ENCODE data around the gene TSPAN3.

The TSPAN3 gene

DNA sequence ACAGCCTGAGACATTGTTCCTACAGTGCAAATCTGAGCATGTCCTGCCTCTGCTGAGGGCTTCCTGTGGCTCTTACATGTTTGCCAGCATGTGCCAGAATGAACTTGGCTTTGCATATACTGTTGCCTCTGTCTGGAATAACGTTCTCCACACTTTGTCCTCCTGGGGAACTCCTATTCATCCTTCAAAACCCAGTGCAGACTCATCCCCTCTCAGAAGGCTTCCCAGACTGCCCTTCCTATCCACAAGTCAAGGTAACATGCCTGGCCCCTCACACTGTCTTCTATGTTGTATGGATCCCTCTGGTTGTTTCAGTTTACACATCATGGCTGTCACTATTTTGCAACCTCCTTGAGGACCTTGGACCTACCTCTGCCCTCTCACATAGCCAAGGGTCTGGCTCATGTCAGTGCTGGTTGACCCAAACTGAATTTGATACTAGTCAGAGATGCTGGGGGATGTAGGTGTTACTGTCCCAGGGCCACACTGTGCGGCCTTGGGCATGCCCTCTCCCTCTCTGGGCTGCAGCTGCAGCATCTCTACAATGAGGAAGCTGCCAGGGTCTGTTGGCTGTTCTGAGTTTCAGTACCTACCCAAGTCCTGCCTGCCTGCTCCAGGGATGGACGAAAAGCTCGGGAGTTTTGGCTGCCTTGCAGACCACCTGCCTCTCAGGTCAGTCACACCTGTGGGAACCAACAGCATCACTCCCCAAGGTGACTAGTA is 29.0 kb upstream of the TSPAN3 start:
- H3K27me3 ChIP-seq (ENCODE audit: control insufficient read depth, insufficient read depth, low read length): no peaks in the 10 kb centered on the region
- no peaks in the 10 kb centered on the region for H3K36me3 ChIP-seq (ENCODE audit: control insufficient read depth, insufficient read depth, low read length)
- H3K9me3 ChIP-seq (ENCODE audit: control insufficient read depth, insufficient read depth, low read depth, low read length): no peaks in the 10 kb centered on the region
- H3K4me3 ChIP-seq (ENCODE audit: low read depth, low read length): no peak overlapping the region
- H3K9ac ChIP-seq (ENCODE audit: low read length): no peak overlapping the region
- no peak overlapping the region for H3K27ac ChIP-seq (ENCODE audit: low read depth, low read length)
- no peaks in the 10 kb centered on the region for H3K4me1 ChIP-seq (ENCODE audit: control insufficient read depth, insufficient read depth, low read length)

DNA sequence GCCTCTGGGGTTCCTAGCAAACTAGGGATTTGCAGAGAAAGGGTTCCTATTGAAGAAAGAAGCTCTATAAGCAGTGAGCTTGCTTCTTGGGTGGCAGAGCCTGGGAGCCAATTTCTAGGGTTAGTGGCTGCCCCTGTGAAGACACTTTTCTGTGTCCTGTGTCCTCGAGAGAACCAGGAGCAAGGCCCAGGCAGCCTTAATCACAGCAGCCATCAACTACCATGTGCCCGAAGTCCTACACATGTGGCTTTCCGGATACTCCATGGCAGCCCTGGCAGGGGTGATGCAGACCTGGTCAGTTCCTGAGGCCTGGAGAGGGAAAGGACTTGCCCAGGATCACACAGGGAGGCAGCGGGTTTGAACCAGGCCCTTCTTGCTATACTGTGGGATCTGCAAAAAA is 27.7 kb upstream of the TSPAN3 start:
- Histone ChIP-seq H3K27me3 (ENCODE audit: control insufficient read depth, insufficient read depth, low read length) (no peaks in the 10 kb centered on the region), H3K4me1 (ENCODE audit: control insufficient read depth, insufficient read depth, low read length) (no peaks in the 10 kb centered on the region), H3K36me3 (ENCODE audit: control insufficient read depth, insufficient read depth, low read length) (no peaks in the 10 kb centered on the region), H3K4me3 (ENCODE audit: low read depth, low read length) (no peak overlapping the region), H3K27ac (ENCODE audit: low read depth, low read length) (no peak overlapping the region), H3K9ac (ENCODE audit: low read length) (no peak overlapping the region), H3K9me3 (ENCODE audit: control insufficient read depth, insufficient read depth, low read depth, low read length) (no peaks in the 10 kb centered on the region)

DNA sequence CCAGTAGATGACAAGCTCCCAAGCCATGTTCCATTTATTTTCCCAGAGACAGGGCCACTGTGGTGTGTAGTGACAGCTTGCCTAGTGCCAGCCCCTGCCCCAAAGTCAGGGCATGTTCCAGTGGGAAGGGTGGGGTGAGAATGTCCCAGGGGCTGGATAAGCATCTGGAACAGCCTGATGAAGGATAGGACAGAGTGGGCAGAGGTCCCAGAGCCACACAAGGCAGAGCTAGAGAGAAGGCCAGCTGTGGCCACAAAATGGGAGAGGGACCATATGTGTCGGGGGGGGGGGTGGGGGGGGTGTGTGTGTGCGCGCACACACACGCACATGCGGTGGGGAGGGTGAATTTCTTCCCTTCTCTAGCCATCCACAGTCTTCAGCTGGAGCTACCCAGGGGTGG is 27.0 kb upstream of the TSPAN3 start:
- Histone ChIP-seq H3K4me3 (ENCODE audit: low read depth, low read length) (no peak overlapping the region), H3K9ac (ENCODE audit: low read length) (no peak overlapping the region), H3K27ac (ENCODE audit: low read depth, low read length) (no peak overlapping the region), H3K9me3 (ENCODE audit: control insufficient read depth, insufficient read depth, low read depth, low read length) (no peaks in the 10 kb centered on the region), H3K4me1 (ENCODE audit: control insufficient read depth, insufficient read depth, low read length) (no peaks in the 10 kb centered on the region), H3K27me3 (ENCODE audit: control insufficient read depth, insufficient read depth, low read length) (no peaks in the 10 kb centered on the region), H3K36me3 (ENCODE audit: control insufficient read depth, insufficient read depth, low read length) (no peaks in the 10 kb centered on the region)

DNA sequence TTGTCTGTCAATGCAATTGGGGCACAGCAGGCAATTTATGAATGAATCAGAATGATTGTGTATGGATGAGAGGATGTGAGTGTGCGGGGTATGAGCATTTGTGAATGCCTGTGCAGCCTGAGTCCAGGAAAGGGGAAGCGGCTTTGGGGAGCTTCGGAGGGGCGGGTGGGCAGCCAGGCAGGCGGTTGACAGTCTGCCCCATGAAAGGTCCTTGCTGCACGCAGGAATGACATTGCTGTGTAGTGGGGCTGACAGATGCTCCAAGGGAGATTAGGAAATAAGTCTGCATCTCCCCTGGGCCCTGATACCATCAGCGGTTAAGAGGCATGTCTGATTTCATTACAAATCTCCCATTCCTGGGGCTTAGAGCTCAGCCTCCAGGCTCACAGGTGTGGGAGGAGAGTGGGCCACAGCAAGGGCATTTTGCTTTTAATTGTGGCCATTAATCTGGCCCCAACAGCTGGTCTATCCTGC is 26.4 kb upstream of the TSPAN3 start:
- Histone ChIP-seq H3K9me3 (ENCODE audit: control insufficient read depth, insufficient read depth, low read depth, low read length) (no peaks in the 10 kb centered on the region), H3K9ac (ENCODE audit: low read length) (no peak overlapping the region), H3K27me3 (ENCODE audit: control insufficient read depth, insufficient read depth, low read length) (no peaks in the 10 kb centered on the region), H3K36me3 (ENCODE audit: control insufficient read depth, insufficient read depth, low read length) (no peaks in the 10 kb centered on the region), H3K27ac (ENCODE audit: low read depth, low read length) (no peak overlapping the region), H3K4me1 (ENCODE audit: control insufficient read depth, insufficient read depth, low read length) (no peaks in the 10 kb centered on the region), H3K4me3 (ENCODE audit: low read depth, low read length) (no peak overlapping the region)

DNA sequence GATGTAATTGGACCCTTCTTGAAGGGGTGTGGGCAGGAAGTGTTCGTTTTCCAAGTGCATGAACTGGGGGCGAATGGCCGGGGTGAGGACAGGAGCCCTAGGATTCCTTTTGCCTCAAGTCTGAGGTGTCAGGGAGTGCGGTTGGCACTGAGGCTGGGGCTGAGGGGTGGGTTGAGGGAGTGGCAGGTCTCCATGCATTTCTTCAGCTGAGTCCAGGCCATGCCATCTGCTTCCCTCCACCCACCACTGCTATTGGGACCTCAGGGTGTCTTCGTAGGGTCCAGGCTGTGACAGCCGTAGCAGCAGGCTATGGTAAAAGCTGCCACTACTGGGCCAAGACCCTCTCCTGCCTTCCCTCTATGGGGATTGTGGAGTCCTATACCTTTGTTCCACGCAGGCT is 25.6 kb upstream of the TSPAN3 start:
- Histone ChIP-seq H3K4me1 (ENCODE audit: control insufficient read depth, insufficient read depth, low read length) (no peaks in the 10 kb centered on the region), H3K36me3 (ENCODE audit: control insufficient read depth, insufficient read depth, low read length) (no peaks in the 10 kb centered on the region)

DNA sequence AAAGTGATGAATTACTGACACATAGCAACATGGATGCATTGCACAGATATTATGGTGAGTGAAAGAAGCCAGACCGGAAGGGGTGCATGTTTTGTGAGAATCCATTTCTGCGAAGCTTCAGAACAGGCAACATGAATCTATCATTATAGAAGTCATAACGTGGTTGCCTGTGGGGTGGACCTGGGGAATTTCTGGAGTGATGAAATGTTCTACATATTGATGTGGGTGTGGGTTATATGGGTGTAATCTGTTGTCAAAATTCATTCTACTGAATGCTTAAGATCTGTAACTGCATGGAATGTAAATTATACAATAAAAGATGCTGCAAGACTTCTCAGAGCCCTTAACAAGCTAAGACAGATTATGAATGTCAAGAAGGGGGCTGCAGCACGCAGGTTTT is 25.2 kb upstream of the TSPAN3 start:
- H3K36me3 ChIP-seq (ENCODE audit: control insufficient read depth, insufficient read depth, low read length): no peaks in the 10 kb centered on the region
- H3K4me1 ChIP-seq (ENCODE audit: control insufficient read depth, insufficient read depth, low read length): no peaks in the 10 kb centered on the region
- H3K9ac ChIP-seq (ENCODE audit: low read length): no peak overlapping the region
- H3K27me3 ChIP-seq (ENCODE audit: control insufficient read depth, insufficient read depth, low read length): no peaks in the 10 kb centered on the region
- H3K4me3 ChIP-seq (ENCODE audit: low read depth, low read length): no peak overlapping the region
- no peak overlapping the region for H3K27ac ChIP-seq (ENCODE audit: low read depth, low read length)
- no peaks in the 10 kb centered on the region for H3K9me3 ChIP-seq (ENCODE audit: control insufficient read depth, insufficient read depth, low read depth, low read length)

More for the DNA sequence above, 25.6 kb upstream of the TSPAN3 start:
- Histone ChIP-seq H3K27me3 (ENCODE audit: control insufficient read depth, insufficient read depth, low read length) (no peaks in the 10 kb centered on the region), H3K4me3 (ENCODE audit: low read depth, low read length) (no peak overlapping the region), H3K9ac (ENCODE audit: low read length) (no peak overlapping the region), H3K27ac (ENCODE audit: low read depth, low read length) (no peak overlapping the region), H3K9me3 (ENCODE audit: control insufficient read depth, insufficient read depth, low read depth, low read length) (no peaks in the 10 kb centered on the region)

DNA sequence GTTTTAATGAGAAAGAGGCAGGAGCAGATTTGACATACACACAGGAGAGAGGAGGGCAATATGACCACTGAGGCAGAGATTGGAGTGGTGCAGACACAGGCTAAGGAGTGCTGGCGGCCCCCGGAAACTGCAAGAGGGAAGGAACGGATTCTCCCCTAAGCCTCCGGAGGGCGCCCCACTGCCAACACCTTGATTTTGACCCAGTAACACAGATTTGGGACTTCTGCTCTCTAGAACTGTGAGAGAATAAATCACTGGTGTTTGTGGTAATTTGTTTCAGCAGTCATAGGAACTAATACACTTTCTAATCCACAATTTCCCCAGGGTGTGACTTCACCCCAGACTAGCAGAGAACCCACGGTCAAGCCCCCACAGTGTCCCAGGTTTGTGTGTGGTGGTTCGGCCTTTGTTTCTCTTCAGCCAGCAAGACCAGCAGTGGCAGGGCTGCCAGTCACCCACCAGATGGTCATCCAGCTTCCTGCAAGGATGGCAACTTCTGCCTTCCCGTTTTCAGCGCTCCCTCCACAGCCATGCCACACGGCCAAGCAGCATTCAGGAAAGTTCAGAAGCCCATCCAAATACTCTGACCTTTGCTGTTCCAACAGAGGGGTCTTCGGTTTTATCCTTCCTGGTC is 23.6 kb upstream of the TSPAN3 start:
- Histone ChIP-seq H3K4me3 (ENCODE audit: low read depth, low read length) (no peak overlapping the region), H3K27me3 (ENCODE audit: control insufficient read depth, insufficient read depth, low read length) (no peaks in the 10 kb centered on the region), H3K36me3 (ENCODE audit: control insufficient read depth, insufficient read depth, low read length) (no peaks in the 10 kb centered on the region), H3K9ac (ENCODE audit: low read length) (no peak overlapping the region), H3K27ac (ENCODE audit: low read depth, low read length) (no peak overlapping the region), H3K4me1 (ENCODE audit: control insufficient read depth, insufficient read depth, low read length) (no peaks in the 10 kb centered on the region), H3K9me3 (ENCODE audit: control insufficient read depth, insufficient read depth, low read depth, low read length) (no peaks in the 10 kb centered on the region)

DNA sequence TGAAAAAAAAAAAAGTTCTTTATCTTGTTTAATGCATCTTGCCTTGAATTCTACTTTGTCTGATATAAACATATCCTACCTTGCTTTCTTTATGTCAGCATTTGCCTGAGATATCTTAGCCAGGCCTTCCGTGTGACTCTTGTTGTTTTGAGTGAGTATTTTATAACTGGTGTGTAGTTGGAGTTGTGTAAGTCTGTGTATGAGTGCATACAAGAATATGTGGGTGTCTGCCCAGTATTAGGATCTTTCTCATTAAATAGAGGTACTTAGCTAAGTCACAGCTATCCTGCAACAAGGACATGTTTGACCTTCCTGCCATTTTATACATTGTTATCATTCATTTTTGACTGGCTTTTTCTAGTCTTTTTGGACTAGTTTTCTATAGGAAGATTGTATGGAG is 22.5 kb upstream of the TSPAN3 start:
- Histone ChIP-seq H3K36me3 (ENCODE audit: control insufficient read depth, insufficient read depth, low read length) (no peaks in the 10 kb centered on the region), H3K9me3 (ENCODE audit: control insufficient read depth, insufficient read depth, low read depth, low read length) (no peaks in the 10 kb centered on the region), H3K9ac (ENCODE audit: low read length) (no peak overlapping the region), H3K27ac (ENCODE audit: low read depth, low read length) (no peak overlapping the region), H3K4me3 (ENCODE audit: low read depth, low read length) (no peak overlapping the region), H3K27me3 (ENCODE audit: control insufficient read depth, insufficient read depth, low read length) (no peaks in the 10 kb centered on the region), H3K4me1 (ENCODE audit: control insufficient read depth, insufficient read depth, low read length) (no peaks in the 10 kb centered on the region)

DNA sequence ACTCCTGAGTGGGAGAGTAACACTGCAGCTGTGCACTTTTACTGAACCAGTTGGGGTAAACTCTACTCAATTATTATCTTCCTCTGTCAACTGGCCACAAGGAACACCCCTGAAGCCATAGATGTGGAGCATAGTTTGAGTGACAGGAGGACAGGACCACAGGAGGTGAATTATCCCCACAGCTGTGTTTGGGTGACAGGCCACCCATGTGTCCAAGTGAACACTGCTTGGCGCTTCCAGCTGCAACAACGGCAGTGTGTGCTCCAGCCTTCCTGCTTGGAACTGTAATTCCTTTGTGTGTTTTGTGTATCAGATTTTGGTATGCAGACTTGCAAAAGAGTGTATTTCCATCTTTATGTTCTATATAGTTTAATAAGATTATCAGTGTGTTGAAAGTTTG is 20.2 kb upstream of the TSPAN3 start:
- Histone ChIP-seq H3K9ac (ENCODE audit: low read length) (no peak overlapping the region), H3K4me3 (ENCODE audit: low read depth, low read length) (no peak overlapping the region), H3K4me1 (ENCODE audit: control insufficient read depth, insufficient read depth, low read length) (no peaks in the 10 kb centered on the region), H3K27me3 (ENCODE audit: control insufficient read depth, insufficient read depth, low read length) (no peaks in the 10 kb centered on the region), H3K36me3 (ENCODE audit: control insufficient read depth, insufficient read depth, low read length) (no peaks in the 10 kb centered on the region), H3K27ac (ENCODE audit: low read depth, low read length) (no peak overlapping the region), H3K9me3 (ENCODE audit: control insufficient read depth, insufficient read depth, low read depth, low read length) (no peaks in the 10 kb centered on the region)

DNA sequence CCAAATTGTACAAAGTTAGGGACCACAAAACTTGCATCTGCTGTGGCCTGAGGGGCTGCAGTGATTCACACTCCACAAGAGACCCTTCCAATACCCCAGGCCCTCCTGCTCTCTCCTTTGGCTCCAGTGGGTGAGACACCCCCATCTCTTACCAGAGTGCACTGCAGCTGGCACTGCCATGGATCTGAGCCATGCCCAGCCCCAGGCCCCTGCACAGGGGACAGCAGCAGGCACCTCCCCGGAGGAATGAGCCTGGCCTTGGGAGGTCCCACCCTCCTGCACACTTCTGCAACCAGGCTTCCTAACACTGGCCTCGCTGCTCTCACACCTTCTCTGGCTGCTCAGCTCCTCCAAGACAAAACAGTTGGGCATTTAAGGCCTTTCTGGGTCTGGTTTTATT is 16.3 kb upstream of the TSPAN3 start:
- H3K27ac ChIP-seq (ENCODE audit: low read depth, low read length): no peak overlapping the region
- no peak overlapping the region for H3K9ac ChIP-seq (ENCODE audit: low read length)
- no peak overlapping the region for H3K4me3 ChIP-seq (ENCODE audit: low read depth, low read length)
- H3K4me1 ChIP-seq (ENCODE audit: control insufficient read depth, insufficient read depth, low read length): no peaks in the 10 kb centered on the region
- H3K36me3 ChIP-seq (ENCODE audit: control insufficient read depth, insufficient read depth, low read length): no peaks in the 10 kb centered on the region
- no peaks in the 10 kb centered on the region for H3K27me3 ChIP-seq (ENCODE audit: control insufficient read depth, insufficient read depth, low read length)
- H3K9me3 ChIP-seq (ENCODE audit: control insufficient read depth, insufficient read depth, low read depth, low read length): no peaks in the 10 kb centered on the region

DNA sequence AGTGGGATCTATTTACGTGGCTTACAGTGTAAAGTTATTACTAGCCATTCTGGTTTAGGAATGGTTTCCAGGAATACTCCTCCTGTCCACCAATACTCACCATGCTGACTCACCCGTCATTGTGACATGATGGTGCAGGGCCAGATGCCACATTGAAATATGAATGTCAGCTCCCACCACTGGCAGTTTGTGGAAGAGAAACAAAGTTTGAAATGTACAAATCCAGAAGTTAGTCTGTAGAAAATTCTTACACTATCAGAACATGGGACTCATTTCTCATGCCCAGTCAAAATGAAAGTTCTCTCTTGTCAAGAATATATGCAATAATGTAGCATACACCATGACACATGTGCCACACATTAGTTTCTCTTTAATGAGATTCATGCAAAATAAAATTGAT is 14.4 kb upstream of the TSPAN3 start:
- Histone ChIP-seq H3K4me1 (ENCODE audit: control insufficient read depth, insufficient read depth, low read length) (no peaks in the 10 kb centered on the region), H3K9me3 (ENCODE audit: control insufficient read depth, insufficient read depth, low read depth, low read length) (no peaks in the 10 kb centered on the region), H3K36me3 (ENCODE audit: control insufficient read depth, insufficient read depth, low read length) (no peaks in the 10 kb centered on the region), H3K9ac (ENCODE audit: low read length) (no peak overlapping the region), H3K27ac (ENCODE audit: low read depth, low read length) (no peak overlapping the region), H3K27me3 (ENCODE audit: control insufficient read depth, insufficient read depth, low read length) (no peaks in the 10 kb centered on the region), H3K4me3 (ENCODE audit: low read depth, low read length) (no peak overlapping the region)
